NCI-H1417 (cell line): ENCODE data around the gene NDUFS6.
A peak's percentile ranks its signal among the peaks of the same experiment; 100 is the strongest.
"Not testable (repeated sequence)": the region's sequence is repeated elsewhere in the genome, so short reads cannot be mapped to it uniquely, and the experiment has no call there.

Experiments used
- DNase-seq, 3 experiments: peaks; one replicate each; lab custom pipeline; 2025; lab: John Stamatoyannopoulos, UW

NDUFS6 gene

DNA sequence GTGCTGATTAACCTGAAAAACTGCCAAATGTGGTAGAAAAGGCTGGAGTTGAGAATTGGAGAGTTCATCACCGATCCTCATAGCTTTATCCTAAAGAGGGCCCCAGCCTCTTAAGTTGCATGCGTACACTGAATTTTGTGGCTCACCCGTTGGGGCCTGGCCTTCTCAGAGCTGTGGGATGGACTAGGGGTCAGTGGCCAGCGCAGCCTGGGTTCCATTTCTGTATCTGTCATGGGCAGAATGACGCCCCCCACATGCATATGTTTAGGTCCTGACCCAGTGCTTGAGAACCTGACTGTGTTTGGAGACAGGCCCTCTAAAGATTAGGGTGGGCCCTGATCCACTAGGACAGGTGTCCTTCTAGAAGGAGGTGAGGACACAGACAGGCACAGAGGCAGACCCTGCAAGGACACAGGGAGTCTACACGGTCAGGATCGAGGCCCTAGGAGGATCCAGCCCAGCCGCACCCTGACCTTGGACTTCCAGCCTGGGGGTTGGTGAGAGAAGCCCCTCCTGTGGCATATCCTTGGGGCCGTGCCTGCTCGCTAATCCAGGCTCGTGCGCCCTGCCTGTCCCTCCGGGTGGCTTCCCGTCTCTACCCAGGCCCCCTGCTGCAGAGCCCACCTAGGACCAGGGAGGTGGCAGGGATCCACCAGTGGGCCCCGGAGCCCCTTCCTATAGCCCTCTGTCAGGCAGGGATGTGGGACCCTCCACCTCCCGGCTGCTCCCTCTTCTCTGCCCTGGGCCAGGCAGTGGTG, 32.2 kb downstream of the NDUFS6 start:
- no peak for DNase-seq

DNA sequence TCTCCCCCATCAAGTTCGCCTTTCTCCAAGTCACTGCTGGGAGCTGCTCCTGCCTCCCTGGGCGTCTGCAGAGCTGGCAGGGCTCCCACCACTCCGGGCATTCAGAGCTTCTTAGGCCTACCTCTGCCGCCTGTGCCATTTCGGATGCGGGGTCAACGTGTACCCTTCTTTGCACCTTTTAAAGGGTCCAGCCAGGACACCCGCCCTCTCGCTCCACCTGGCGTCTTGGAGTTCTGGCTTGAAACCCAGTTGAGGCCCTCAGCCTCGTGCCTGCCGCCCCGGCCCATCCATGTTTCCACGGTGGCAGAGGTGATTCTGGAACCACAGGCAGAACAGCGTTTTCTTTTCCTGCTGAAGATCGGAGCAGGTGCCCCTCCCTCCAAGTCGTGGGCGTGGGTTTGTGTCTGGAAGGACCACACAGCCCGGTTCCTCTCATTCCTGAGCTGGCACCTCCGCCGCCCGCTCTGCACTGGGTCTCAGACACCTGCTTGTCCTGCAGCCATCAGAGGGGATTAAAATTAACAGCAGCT, 32.9 kb downstream of the NDUFS6 start:
- DNase-seq: no peak

DNA sequence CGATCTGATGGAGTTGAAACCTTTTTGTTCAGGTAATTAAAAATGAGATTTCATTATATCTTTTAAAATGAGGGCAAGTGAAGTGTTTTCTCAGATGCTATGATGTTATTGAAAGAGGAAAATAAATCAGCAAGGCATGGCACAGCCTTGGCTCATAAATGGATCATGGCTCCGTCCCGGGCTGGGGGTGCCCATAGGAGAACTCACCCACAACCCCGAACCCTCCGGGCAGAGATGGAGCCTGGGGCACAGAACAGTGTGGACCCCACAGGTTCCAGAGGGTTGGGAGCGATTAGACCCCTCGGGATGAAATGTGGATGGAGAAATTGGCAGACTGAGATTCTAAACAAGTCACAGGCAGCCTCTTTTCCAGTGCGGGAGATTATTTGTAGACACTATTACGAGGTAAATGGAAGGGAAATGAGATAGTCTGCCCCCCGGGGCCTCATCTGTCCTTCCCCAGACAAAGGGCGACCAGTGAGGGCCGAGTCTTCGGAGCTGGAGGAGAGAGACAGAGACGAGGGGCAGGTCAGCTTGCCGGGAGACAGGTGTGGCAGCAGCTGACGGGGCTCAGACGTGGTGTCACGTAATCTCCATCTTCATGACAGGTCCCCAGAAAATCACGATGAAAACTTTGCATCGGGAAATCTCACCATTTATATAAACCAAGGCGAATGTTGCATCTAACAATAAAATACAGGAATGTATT, 33.7 kb downstream of the NDUFS6 start:
- DNase-seq: peak in 2 of 3 experiments; percentile 48 to 79

DNA sequence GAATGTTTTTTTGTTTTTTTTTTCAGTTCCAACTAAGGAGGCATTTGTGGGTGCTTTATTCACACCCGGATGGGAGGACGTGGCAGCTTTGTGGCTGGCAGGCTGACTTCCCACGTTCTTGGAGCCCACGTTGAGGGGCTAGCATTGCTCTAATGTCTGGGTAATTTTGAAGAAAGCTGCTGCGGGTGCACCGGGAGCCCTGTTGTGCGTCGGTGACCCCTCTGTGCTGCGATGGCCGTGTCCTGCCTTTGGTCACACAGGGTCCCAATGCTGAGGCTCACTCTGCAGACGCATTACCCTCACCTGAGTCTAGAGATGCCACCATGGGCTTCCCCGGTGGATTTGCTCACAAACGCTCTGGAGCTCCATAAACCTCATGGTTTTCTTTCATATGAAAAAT, 34.2 kb downstream of the NDUFS6 start:
- no peak for DNase-seq

DNA sequence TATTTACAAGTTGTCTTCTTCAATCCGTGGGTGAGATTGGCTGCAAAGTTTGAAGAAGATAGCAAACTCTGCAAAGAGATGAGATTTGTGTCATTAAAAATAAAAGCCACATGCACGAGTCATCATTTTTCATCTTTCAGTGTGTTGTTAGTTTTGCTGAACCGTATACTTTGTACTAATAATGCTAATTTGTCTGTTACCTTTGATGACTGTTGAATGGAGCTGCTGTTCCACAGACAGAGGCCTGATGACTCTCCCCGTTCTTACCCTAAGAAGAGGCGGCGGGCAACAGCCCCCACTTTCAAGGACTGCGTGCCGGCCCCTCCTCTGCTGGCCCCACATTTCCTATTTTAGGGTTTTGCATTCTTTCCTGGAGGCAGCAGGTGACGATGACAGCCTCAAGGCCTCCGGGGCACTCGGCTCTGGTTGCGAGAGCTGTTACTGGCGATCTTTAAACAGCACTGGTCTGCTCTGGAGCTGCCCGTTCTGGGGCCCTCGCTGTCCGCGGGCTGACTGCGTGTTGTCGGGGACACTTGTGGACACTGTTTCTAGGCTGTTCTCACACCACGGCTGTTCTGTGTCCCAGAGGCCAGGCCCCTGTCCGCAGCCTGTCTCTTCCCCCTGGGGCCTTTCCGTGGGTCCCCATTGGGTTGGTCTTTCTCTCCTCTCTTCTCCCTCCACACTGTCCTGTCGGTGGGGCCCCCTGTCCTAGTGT, 35.1 kb downstream of the NDUFS6 start:
- DNase-seq: no peak

DNA sequence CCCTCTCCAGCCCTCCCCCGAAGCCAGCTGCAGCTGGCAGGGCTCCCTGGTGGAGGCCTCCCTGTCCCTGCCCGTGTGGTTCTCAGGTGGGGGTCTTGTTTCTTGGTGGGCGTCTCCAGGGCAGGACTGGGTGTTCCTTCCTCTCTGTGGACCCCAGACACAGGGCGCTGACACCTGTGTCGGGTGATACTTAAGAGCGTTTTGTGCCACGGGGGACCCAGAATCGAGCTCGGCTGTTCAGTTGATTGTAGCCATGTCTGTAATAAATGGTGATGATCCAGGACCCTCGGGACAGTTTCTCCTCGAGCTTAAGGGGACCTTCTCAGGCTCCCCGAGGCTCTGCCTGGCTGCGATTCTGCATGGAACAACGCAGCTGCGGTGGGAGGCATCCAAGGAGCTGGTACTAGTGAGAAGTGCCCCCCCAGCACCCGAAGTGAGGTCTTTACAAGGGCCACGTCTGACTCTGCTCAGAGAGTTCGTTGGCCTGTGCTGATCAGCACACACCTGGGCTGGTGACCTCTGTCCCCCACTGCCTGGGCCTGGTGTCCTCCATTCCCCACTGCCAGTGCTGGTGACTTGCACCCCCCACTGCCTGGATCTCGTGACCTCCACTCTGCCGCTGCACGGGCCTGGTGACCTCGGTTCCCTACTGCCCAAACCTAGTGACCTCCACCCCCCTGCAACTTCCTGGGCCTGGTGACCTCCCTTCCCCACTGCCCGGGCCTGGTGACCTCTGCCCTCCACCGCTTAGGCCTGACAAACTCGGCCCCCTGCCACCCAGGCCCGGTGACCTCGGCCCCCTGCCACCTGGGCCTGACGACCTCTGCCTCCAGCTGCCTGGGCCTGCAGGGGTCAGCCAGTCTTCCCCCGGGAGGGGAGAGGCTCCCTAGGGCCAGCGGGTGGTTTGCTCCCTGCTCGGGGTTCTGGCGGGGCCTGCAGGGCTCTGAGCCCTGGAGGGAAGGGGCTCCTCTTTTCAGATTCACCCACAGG, 36.0 kb downstream of the NDUFS6 start:
- DNase-seq: no peak

DNA sequence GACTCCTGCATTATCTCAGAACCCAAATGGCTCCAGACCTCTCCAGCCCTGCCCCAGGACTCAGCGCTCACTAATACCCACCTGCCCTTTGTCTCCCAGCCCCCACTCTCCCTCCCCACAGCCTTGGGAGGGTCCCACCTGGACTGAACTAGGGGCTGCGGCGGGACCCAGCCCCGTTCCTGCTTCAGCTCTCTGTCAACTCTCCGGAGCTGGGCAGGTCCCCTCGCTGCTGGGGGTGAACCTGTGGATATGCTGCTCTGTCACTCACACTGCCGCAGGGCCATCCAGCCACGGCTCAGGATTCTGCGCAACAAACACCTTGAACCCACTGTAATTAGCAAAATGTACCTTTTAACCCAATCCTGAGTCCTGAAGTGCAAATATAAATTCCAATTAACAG, 36.8 kb downstream of the NDUFS6 start:
- DNase-seq: no peak

DNA sequence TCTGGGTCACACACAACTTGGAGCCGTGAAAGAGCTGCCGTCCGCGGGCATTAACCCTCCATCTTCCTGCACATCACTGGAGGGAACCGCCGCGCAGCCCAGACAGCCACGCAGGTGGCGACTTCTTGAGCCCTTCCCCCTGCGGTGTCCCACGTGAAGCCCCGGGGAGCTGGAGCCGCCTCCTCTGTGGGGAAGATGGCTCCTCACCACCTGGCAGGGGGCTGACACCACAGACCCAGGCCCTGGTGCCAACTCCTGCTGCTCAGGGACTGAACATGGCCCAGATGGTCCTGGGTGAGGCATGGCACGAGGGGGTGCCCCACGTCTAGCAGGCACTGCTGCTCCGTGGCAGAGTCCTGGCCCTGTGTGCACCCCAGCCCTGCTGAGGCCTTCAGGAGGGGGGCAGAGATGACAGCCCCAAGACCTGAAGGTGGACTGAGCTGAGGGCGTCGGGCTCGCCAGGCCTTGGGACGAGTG, 38.9 kb downstream of the NDUFS6 start:
- DNase-seq: no peak

DNA sequence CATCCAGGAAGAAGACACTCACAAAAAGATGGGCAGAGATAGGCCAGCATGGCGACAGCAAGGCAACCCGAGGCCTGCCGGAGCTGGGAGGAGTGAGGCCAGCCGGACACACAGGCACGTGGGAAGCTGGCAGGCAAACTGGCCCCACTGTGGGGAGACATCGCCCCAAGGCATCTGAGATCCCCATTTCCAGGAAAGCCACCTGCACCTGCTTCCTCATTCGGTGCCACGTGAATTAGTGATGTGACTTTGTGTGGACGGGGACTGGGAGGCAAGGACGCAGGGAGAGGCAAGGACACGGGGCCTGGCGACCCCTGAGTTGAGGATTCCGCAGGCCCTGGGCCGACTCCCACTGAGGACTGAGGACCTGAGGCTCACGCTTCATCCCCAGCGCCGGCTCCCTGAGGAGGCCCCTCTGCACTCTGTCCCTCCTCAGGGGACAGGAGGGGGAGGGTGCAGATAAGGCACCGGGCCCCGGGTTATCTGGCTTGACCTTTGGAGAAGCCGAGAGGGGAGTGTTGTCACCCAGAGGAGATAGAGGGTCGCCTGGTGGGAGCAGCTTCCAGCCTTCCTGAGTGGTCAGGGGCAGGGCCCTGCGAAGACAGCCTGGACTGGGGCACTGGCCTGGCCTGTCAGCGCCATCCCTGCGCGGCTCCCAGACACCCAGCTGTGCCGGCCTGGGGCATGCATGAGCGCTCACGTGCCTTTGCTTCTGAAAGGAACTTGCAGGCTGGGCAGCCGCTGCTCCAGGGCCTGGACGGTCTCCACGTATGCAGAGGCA, 39.7 kb downstream of the NDUFS6 start:
- peak in 1 of 3 experiments; percentile 27 for DNase-seq

DNA sequence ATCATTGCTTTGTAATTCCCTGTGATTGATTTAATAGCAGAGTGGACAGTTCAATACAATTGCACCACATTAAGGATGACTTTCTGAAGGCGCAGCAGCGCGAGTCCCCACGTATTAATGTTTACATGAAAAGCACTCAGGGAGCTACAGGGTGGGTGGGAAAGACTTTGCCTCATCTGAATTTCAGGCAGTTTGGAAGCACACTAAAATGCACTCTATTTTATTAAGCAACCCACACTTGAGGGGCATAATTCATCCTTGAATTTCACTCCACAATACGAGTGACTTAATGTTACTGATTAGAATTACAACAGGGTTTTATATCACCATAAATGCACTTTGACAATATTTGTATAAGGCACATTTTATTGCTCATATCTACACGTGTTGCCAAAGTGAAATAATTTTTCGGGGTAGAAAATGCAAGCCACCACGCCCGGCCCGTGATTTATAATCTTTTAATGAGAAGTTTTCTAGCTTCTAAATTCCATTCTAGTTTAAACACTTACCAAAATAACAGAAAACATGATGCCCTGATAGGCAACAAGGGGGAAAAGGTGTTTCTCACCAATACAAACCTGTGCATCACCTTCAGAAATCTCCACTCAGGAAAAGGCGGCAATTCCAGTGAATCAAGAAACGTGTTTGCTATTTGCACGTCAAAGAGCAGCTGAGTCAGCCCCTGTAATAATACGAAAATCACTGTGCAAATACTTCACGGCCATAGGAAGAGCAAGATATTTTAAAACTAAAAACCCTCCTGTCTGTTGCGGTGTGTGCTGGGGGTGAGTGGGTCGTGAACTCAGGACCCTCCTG, 41.0 kb downstream of the NDUFS6 start:
- DNase-seq: peak in 2 of 3 experiments; percentile 30 to 75

DNA sequence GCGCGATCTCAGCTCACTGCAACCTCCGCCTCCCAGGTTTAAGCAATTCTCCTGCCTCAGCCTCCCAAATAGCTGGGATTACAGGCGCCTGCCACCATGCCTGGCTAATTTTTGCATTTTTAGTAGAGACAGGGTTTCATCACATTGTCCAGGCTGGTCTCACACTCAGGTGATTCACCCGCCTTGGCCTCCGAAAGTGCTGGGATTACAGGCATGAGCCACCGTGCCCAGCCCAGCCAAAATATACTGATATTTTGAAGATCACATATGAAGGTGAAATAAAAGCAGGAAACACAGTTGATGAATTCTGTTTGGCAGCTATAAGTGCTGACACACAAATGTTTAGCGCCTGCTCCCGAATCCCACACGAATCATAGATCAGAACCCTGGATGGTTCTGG, 42.6 kb downstream of the NDUFS6 start:
- not testable (repeated sequence) for DNase-seq

DNA sequence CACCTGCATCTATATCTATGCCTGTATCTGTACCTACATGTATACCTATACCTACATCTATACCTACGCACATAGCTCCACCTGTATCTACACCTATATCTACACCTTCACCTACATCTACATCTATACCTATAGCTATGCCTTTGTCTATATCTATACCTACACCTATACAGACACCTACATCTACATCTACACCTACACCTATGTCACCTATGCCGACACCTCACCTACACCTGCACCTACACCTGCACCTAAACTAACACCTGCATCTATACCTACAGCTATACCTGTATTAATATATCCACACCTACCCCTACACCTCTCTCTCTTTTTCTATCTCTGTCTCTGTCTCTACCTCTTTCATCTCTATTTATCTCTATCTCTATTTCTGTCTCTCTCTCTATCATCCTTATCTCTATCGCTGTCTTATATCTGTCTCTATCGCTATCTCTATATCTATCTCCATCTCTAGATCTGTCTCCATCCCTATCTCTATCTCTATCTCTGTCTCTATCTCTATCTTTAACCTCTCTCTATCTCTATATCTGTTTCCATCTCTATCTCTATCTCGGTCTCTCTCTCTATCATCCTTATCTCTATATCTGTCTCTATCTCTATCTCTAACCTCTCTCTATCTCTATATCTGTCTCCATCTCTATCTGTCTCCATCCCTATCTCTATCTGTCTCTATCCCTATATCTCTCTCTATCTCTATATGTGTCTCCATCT, 43.7 kb downstream of the NDUFS6 start:
- no peak for DNase-seq

DNA sequence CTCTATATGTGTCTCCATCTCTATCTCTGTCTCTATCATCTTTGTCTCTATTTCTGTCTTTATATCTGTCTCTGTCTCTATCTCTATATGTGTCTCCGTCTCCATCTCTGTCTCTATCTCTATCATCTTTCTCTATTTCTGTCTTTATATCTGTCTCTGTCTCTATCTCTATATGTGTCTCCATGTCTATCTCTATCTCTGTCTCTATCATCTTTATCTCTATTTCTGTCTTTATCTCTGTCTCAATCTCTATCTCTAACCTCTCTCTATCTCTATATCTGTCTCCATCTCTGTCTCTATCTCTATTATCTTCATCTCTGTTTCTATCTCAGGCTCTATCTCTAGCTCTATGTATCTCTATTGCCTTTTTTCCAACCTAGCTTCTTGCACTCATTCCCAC, 44.5 kb downstream of the NDUFS6 start:
- DNase-seq: no peak

DNA sequence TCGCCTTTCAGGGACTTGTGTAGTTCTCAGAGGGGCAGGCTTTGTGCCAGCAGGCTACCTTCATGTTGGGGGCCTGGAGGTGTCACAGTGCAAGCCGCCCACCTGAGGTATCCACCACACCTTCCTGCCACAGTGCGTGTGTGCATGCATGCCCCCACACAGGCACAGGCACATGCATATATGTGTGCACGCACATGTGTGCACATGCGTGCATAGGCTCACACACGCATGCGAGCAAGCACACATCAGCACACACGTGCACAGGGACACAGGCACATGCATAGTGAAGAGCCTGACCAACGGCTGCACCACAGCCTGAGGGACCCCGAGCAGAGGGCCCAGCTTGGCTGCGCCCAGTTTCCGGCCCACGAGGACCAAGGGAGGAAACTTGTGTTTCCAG, 45.4 kb downstream of the NDUFS6 start:
- no peak for DNase-seq

DNA sequence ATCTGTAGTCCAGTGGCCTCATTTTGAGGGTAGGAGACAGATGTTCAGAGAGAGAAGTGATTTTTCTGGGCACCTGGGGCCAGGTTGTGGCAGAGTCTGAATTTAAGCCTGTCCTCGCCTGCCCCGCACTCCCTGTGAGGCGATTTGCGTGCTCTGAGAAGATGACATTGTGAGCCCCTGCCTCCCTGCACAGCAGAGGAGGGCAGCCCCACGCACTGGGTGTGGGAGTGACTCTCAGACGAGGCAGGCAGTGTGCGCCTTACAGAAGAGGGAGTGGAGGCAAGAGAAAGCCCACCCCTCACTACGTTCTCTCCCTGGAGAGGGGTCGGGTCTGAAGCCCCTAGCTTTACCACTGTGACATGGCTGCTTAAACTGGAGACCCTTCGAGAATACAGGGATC, 45.8 kb downstream of the NDUFS6 start:
- no peak for DNase-seq

DNA sequence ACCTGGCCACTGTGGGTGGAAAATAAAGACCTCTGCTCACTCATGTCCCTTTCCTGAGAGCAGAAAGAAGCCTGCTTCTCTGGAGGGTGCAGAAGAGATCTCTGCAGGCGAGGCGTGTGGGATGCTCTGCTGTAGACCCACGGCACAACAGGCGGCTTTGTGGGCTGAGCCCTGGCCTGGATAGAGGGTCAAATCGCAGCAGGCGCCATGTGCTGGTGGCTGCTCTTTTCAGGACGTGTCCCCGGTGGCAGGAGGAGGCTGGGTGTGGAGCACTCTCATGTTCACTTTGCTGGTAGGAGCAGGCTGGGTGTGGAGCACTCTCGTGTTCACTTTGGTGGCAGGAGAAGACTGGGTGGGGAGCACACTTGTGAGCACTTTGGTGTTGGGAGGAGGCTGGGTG, 46.4 kb downstream of the NDUFS6 start:
- DNase-seq: no peak

DNA sequence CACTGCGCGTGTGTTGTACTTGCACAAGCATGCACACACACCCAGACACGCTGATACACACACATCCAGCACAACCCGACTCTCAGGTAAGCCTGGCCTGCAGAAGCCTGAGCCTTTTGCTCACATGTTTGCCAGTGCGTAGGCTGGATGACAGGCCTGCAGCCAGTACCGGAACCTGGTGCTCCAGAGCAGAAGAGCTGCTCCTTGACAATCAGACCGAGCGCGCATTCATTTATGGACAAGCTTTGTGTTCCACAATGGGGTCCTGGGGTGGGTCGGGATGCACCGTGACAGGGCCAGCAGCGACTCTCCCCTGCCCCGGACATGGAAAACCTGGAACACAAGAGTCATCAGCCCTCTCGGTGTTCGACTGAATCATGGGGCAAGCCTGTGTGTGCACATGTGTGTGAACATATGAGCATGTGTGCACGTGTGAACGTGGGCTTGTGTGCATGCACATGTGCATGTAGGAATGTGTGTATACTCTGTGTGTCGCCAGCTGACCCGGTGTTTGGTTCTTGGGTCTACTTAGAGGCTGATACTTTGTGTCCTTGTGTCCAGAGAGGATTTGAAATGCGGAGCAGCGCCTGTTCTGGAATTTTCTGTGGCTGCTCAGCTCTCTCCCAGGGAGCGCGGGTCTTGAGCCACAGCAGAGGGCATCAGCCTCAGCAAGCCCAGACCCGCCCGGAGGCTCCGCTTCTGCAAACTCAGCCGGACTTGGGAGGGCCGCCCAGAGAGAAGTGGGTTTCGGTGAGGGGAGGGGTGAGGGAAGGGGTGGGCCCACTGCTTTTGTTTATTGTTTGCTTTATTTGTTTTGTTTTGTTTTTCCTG, 49.3 kb downstream of the NDUFS6 start:
- peak in 2 of 3 experiments; percentile 48 to 65 for DNase-seq
